CD4-positive, alpha-beta T cell (primary cell): Measurements from ENCODE around the gene ADIPOR1. TPM values are rescaled to one million over a fixed set of nuclear protein-coding genes. Genes with fewer than 3 reads are reported as not detected.
"Not testable (repeated sequence)": the region's sequence is repeated elsewhere in the genome, so short reads cannot be mapped to it uniquely, and the experiment has no call there.

ENCODE experiments used
- ATAC-seq: fragments of 200-7000 bp; cut with Tn5 transposase; one replicate; pipeline ENCODE4 v1.10.0; 2022; ENCODE audit warnings: mild to moderate bottlenecking; ENCODE audit not compliant: poor library complexity
- CTCF ChIA-PET: fragments of 350-600 bp; sonication (Branson Sonifier 250); formaldehyde crosslinking; loops from one replicate; lab custom pipeline; 2021; ENCODE audit warnings: antibody characterized with exemption, inconsistent platforms; lab: Charles Lee
- POLR2A ChIA-PET: fragments of 350-600 bp; sonication (Branson Sonifier 250); formaldehyde crosslinking; loops from one replicate; lab custom pipeline; 2021; ENCODE audit warnings: antibody characterized with exemption, inconsistent platforms; lab: Charles Lee
- DNase-seq, 14 experiments: peaks; one replicate each; pipeline ENCODE4 v3.0.0-alpha.2; 2013 to 2020; ENCODE audit warnings: mixed read lengths in 2 of 14
- H3K27ac ChIP-seq, 2 donors: one replicate each; pipeline versions ENCODE4 v1.5.1 to v1.7.0; 2013; ENCODE audit warnings: low read length in 2 of 2, low read depth in 1 of 2, mild to moderate bottlenecking in 1 of 2
- H3K27me3 ChIP-seq, 2 experiments: 1 replicate in 1 of 2; 2 replicates in 1 of 2; pipeline versions ENCODE4 v1.6.1 to v1.7.0; 2013; ENCODE audit warnings: low read length in 2 of 2, control low read depth in 1 of 2, mild to moderate bottlenecking in 1 of 2, moderate library complexity in 1 of 2; ENCODE audit not compliant: insufficient read depth in 2 of 2, control insufficient read depth in 1 of 2
- H3K36me3 ChIP-seq: one replicate; pipeline ENCODE4 v1.6.1; 2013; ENCODE audit warnings: low read length, control low read depth; ENCODE audit not compliant: insufficient read depth
- H3K4me1 ChIP-seq: one replicate; pipeline ENCODE4 v1.6.1; 2013; ENCODE audit warnings: low read length, control low read depth; ENCODE audit not compliant: insufficient read depth
- H3K4me3 ChIP-seq: one replicate; pipeline ENCODE4 v1.5.1; 2013; ENCODE audit warnings: mild to moderate bottlenecking, low read length, moderate library complexity
- H3K9me3 ChIP-seq, 2 experiments: 1 replicate in 1 of 2; 2 replicates in 1 of 2; pipeline versions ENCODE4 v1.6.1 to v1.7.0; 2013; ENCODE audit warnings: low read length in 2 of 2, mild to moderate bottlenecking in 2 of 2, control low read depth in 1 of 2, moderate library complexity in 1 of 2; ENCODE audit not compliant: control insufficient read depth in 1 of 2, insufficient read depth in 1 of 2
- H3K27ac Mint-ChIP-seq: one replicate; pipeline ENCODE4 v1.8.0; 2020; ENCODE audit warnings: mixed read lengths
- H3K27me3 Mint-ChIP-seq: one replicate; pipeline ENCODE4 v1.8.0; 2021; ENCODE audit warnings: mixed read lengths
- H3K36me3 Mint-ChIP-seq: one replicate; pipeline ENCODE4 v1.8.0; 2021; ENCODE audit warnings: low read depth, mixed read lengths
- H3K4me1 Mint-ChIP-seq: one replicate; pipeline ENCODE4 v1.8.0; 2021; ENCODE audit warnings: low read depth, mixed read lengths
- H3K4me3 Mint-ChIP-seq: one replicate; pipeline ENCODE4 v1.8.0; 2020; ENCODE audit warnings: mild to moderate bottlenecking, mixed read lengths
- H3K9me3 Mint-ChIP-seq: one replicate; pipeline ENCODE4 v1.8.0; 2020; ENCODE audit warnings: mixed read lengths
- CTCF ChIP-seq: fragments of 200-600 bp; IDR thresholded peaks from one replicate; pipeline ENCODE4 v1.8.0; 2022; ENCODE audit warnings: antibody characterized with exemption, mild to moderate bottlenecking
- intact Hi-C, 2 experiments: fragments of 100-400 bp; cut with DNase I in 1 of 2; cut with micrococcal nuclease in 1 of 2; formaldehyde crosslinking; loops; one replicate each; pipeline versions ENCODE4 v1.15.1 to v1.9.0; 2023 to 2025; cut with DNase I, micrococcal nuclease
- total RNA-seq, 174 experiments: library from RNA in 2 of 174; stranded (reverse) in 2 of 174; gene quantifications; one replicate each; pipeline ENCODE4 v1.2.3 and lab custom pipeline; 2021 to 2026

ADIPOR1 gene
- total RNA-seq, 2 experiments from 2014 or later, result 91.5 to 95.6 TPM

DNA sequence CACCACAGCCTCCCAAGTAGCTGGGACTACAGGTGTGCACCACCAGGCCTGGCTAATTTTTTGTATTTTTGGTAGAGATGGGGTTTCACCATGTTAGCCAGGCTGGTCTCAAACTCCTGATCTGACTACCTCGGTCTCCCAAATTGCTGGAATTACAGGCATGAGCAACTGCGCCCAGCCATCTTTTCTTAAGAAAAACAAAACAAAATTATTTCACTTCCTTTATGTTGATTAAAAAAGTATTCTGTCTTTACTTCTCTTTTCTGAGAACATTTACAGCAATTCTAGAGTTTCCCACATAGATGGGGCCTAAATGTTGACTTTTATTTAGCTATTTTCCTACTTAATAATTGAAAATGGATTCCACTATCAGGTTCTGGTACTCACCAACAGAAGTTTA lies 31.8 kb upstream of the ADIPOR1 start:
- no peak for ATAC-seq
- Histone ChIP-seq H3K27me3 (peaks cover 0 to 4% of the 10 kb centered on the region in 2 experiments), H3K4me3 (no peak overlapping the region), H3K9me3 (peaks cover 0 to 3% of the 10 kb centered on the region in 2 experiments), H3K27ac (no peak overlapping the region), H3K4me1 (no peaks in the 10 kb centered on the region), H3K36me3 (no peaks in the 10 kb centered on the region)
- Mint-ChIP-seq H3K27me3 (peaks cover 45% of the 10 kb centered on the region), H3K4me1 (no peaks in the 10 kb centered on the region), H3K27ac (no peak overlapping the region), H3K36me3 (no peaks in the 10 kb centered on the region), H3K9me3 (no peaks in the 10 kb centered on the region), H3K4me3 (no peak overlapping the region)
- intact Hi-C loops, result loop anchor here (10.0 kb wide), 1 partner anchor 525 kb away; no protein-coding TSS in a partner anchor
- CTCF ChIA-PET, result no interaction called here
- POLR2A ChIA-PET, result interaction anchor here (1.0 kb wide), 1 partner anchor 22 kb away, joined by 3 read pairs; no protein-coding TSS in a partner anchor
- no peak for TF ChIP-seq CTCF
- DNase-seq, result no peak

DNA sequence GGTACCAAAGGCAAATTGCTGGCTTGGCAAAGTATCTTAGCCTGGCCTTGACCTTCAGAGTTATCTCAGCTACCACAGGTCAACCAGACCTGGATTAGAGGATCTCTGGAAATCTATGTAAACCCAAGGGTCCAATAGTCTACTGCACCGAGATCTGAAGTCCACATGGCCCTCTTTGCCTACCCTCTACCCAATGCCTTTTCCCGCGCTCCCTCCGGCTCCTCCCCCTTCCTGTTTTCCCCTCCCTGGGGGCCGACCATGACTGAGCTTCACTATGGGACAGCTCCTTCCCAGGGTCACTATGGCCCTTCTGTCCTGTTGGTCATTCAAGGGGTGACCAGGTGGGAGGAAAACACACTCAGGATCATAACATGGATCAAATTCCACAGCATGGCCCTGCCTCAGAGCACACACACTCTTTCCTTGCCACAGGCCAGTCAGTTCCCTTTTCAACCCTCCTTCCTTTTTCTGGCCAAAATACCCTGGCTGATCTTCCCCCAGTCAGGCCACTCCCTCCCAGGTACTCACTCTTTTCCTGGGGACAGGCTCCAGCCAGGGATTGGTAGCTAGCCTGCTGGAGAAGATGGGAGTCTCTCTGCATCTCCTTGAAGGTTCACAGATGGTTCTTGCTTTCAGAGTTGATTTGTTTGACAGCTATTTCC lies 29.9 kb upstream of the ADIPOR1 start:
- Mint-ChIP-seq H3K4me1 (no peaks in the 10 kb centered on the region), H3K27me3 (peaks cover 31% of the 10 kb centered on the region), H3K36me3 (no peaks in the 10 kb centered on the region), H3K9me3 (no peaks in the 10 kb centered on the region), H3K4me3 (no peak overlapping the region), H3K27ac (no peak overlapping the region)
- intact Hi-C loops, result no loop called here
- DNase-seq (no peak), ATAC-seq (no peak)
- peaks cover 0 to 3% of the 10 kb centered on the region in 2 experiments for H3K9me3 ChIP-seq
- H3K4me3 ChIP-seq, result no peak overlapping the region
- no peak overlapping the region for H3K27ac ChIP-seq
- no peak for TF ChIP-seq CTCF
- no peaks in the 10 kb centered on the region for H3K36me3 ChIP-seq
- no peaks in the 10 kb centered on the region for H3K27me3 ChIP-seq
- CTCF ChIA-PET, result no interaction called here
- POLR2A ChIA-PET, result no interaction called here
- H3K4me1 ChIP-seq, result no peaks in the 10 kb centered on the region

DNA sequence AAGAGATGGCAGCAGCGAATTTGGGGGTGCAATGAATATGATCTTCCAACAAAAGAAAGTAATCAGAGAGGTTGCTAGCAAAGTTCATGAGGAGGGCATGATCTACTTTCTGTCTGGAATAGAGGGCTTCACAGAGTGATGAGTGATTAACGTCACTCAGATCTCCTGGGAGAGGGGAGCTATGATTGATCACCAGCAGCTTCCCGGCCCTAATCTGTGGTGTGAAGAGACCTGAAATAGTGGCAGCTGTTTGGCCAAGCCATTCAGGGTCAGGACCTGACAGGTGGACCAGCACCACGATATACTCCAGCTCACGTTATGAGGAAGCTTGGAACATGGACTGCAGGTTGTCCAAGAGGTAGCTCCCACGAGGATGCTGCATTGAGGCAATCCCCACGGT lies 29.1 kb upstream of the ADIPOR1 start:
- Histone ChIP-seq H3K27ac (no peak overlapping the region), H3K4me1 (no peaks in the 10 kb centered on the region), H3K9me3 (peaks cover 0 to 3% of the 10 kb centered on the region in 2 experiments), H3K36me3 (no peaks in the 10 kb centered on the region), H3K27me3 (no peaks in the 10 kb centered on the region), H3K4me3 (no peak overlapping the region)
- ATAC-seq, result no peak
- ChIA-PET POLR2A (no interaction called here), CTCF (no interaction called here)
- TF ChIP-seq CTCF, result no peak
- H3K9me3 Mint-ChIP-seq, result no peaks in the 10 kb centered on the region
- no peaks in the 10 kb centered on the region for H3K4me1 Mint-ChIP-seq
- H3K27ac Mint-ChIP-seq, result no peak overlapping the region
- no peak for DNase-seq
- no peak overlapping the region for H3K4me3 Mint-ChIP-seq
- intact Hi-C loops, result no loop called here
- H3K36me3 Mint-ChIP-seq, result no peaks in the 10 kb centered on the region
- H3K27me3 Mint-ChIP-seq, result peaks cover 26% of the 10 kb centered on the region

- CTCF ChIA-PET, result interaction anchor here (0.6 kb wide), 1 partner anchor 885 kb away, joined by 3 read pairs; no protein-coding TSS in a partner anchor
- not testable (repeated sequence) for H3K27ac Mint-ChIP-seq, H3K9me3 Mint-ChIP-seq
Measured at GRCh38 chr1:202986120-202986519, 28.0 kb upstream of the ADIPOR1 start.

More at GRCh38 chr1:202986120-202986519, 28.0 kb upstream of the ADIPOR1 start:
- intact Hi-C loops, H3K36me3 Mint-ChIP-seq, DNase-seq, H3K4me3 ChIP-seq, ATAC-seq, H3K27ac ChIP-seq, H3K4me1 Mint-ChIP-seq, H3K27me3 ChIP-seq, H3K4me1 ChIP-seq, H3K36me3 ChIP-seq, POLR2A ChIA-PET, H3K9me3 ChIP-seq, H3K4me3 Mint-ChIP-seq: not testable (repeated sequence)
- H3K27me3 Mint-ChIP-seq, result peaks cover 17% of the 10 kb centered on the region
